A549 (cell line): ENCODE data around the gene CFD.

Experiments
- CHD2 ChIP-seq: fragments of 150-350 bp; IDR thresholded peaks from 2 replicates; pipeline ENCODE4 v1.6.1; 2014; ENCODE audit warnings: low read length; ENCODE audit not compliant: partially characterized antibody
- CTCF ChIP-seq: fragments of >200 bp; sonication (Bioruptor Twin); formaldehyde crosslinking; IDR thresholded peaks from 3 replicates; pipeline ENCODE4 v1.5.1; 2016
- E2F6 ChIP-seq: IDR thresholded peaks from 2 replicates; pipeline ENCODE4 v1.6.1; 2012; ENCODE audit warnings: low read depth, borderline replicate concordance
- ESRRA ChIP-seq: fragments of 150-350 bp; IDR thresholded peaks from 2 replicates; pipeline ENCODE4 v1.6.1; 2014; ENCODE audit warnings: mild to moderate bottlenecking, low read length, borderline replicate concordance
- HMGXB4 ChIP-seq: fragments of 250-450 bp; sonication (Bioruptor Pico); IDR thresholded peaks from 2 replicates; pipeline ENCODE4 v1.5.0; 2021; ENCODE audit warnings: mild to moderate bottlenecking, moderate library complexity, borderline replicate concordance
- HOXA7 ChIP-seq: fragments of 250-450 bp; sonication (Bioruptor Pico); IDR thresholded peaks from 2 replicates; pipeline ENCODE4 v1.5.0; 2020; ENCODE audit warnings: mild to moderate bottlenecking, moderate library complexity
- POLR2A ChIP-seq: IDR thresholded peaks from 2 replicates; pipeline ENCODE4 v1.6.1; 2012; ENCODE audit warnings: mild to moderate bottlenecking, low read length
- RCOR1 ChIP-seq: fragments of 150-350 bp; IDR thresholded peaks from 2 replicates; pipeline ENCODE4 v1.6.1; 2014; ENCODE audit warnings: antibody characterized with exemption, low read length, low read depth
- REST ChIP-seq: fragments of 200-600 bp; sonication (generic); IDR thresholded peaks from 2 replicates; pipeline ENCODE4 v1.6.1; 2016; ENCODE audit warnings: antibody characterized with exemption, mild to moderate bottlenecking, moderate library complexity
- SMC3 ChIP-seq: fragments of >200 bp; sonication (Bioruptor Twin); formaldehyde crosslinking; IDR thresholded peaks from 3 replicates; pipeline ENCODE4 v1.6.1; 2018; ENCODE audit warnings: inconsistent platforms
- SREBF2 ChIP-seq: fragments of 450-650 bp; IDR thresholded peaks from 2 replicates; pipeline ENCODE4 v1.6.1; 2014; ENCODE audit warnings: mild to moderate bottlenecking, moderate library complexity
- ZSCAN20 ChIP-seq: fragments of 250-450 bp; sonication (Bioruptor Pico); IDR thresholded peaks from 2 replicates; pipeline ENCODE4 v1.8.0; 2022; ENCODE audit warnings: mild to moderate bottlenecking, moderate library complexity

- no peak for TF ChIP-seq HMGXB4
- no peak for TF ChIP-seq CTCF
- TF ChIP-seq ZSCAN20 (CRISPR knock-in tag) = no peak
- TF ChIP-seq HOXA7 (CRISPR knock-in tag) = no peak
- TF ChIP-seq ESRRA = no peak
- TF ChIP-seq RCOR1 = no peak
- no peak for TF ChIP-seq SMC3
- no peak for TF ChIP-seq E2F6
- TF ChIP-seq CHD2 = no peak
- TF ChIP-seq SREBF2 = no peak
- no peak for TF ChIP-seq REST
- TF ChIP-seq POLR2A = no peak
These were observed 41.0 kb downstream of the CFD start for GRCh38 chr19:900302-901111.
